CD4-positive, alpha-beta T cell treated with Interleukin-10 for 1 hour (primary cell): Measurements from ENCODE around the gene PPP2R2D.

Experiments used
- DNase-seq: peaks from one replicate; pipeline ENCODE4 v3.0.0-alpha.2; 2020

Gene PPP2R2D

DNA sequence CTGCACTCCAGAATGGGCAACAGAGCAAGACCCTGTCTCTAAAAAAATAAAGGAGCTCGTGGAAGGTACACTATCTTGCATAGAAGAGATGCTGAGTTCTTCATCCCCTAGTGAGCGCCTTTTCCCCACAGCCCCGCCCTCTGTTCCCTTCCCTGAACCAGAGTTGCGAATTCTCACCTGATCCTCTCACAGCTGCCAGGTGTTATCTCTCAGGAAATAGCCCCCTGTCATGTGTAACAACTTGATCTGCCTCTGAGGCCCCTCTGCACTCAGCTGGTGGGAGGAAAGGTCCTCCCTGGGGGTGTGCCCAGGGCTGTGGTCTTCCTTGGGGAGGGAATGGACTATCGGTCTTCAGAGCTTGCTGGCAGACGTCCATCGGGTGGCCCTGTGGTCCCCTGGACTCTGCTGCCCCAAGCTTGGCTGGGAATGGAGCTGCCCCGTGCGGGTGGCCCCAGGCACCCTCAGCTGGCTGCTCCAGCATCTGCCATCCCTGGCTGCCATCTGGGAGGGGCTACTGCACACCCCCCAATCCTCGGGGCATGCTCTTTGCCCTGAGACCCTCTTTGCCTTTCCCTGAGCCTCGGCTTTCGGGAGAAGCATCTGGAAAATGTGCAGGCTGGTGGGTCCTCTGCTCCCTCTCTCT lies 102.6 kb downstream of the PPP2R2D start:
- no peak for DNase-seq

DNA sequence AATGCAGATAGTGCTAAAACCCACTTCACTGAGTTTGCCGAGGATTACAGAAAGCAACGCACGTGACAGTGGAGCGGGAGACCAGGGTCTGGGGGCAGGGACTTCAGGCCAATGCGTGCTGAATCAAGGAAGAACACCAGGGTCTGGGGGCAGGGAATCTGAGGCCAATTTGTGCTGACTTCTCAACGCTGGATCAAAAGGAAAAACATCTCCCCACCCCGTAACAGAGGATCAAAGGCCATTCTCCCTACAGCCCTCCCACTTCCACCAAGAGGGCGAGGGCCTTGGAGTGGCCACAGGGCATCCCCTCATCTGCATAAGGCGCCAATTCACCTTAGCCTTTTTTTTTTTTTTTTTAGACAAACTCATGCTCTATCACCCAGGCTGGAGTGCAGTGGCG lies 103.2 kb downstream of the PPP2R2D start:
- DNase-seq = no peak

DNA sequence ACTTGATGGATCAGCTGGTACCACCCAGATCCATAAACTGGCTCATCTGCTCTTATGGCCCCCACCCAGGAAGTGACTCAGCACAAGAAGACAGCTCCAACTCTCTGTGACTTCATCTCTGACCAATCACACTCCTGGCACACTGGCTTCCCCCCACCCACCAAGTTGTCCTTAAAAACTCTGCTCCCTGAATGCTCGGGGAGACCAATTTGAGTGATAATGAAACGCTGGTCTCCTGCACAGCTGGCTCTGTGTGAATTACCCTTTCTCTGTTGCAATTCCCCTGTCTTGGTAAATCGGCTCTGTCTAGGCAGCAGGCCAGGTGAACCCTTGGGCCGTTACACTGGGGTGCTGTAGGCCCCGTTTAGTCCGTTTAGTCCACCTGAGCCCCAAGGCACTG lies 104.3 kb downstream of the PPP2R2D start:
- DNase-seq = no peak

DNA sequence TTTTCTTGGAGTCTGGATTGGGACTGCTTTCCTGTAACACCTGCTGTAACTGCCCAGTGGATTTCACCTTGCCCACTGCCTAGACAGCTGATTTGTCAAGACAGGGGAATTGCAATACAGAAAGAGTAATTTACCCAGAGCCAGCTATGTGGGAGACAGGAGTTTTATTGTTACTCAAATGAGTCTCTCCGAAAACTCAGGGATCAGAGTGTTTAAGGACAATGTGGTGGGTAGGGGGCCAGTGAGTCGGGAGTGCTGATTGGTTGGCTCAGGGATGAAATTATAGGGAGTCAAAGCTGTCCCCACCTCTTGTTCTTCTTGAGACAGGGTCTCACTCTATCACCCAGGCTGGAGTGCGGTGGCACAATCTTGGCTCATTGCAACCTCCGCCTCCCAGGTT lies 106.2 kb downstream of the PPP2R2D start:
- DNase-seq = no peak

DNA sequence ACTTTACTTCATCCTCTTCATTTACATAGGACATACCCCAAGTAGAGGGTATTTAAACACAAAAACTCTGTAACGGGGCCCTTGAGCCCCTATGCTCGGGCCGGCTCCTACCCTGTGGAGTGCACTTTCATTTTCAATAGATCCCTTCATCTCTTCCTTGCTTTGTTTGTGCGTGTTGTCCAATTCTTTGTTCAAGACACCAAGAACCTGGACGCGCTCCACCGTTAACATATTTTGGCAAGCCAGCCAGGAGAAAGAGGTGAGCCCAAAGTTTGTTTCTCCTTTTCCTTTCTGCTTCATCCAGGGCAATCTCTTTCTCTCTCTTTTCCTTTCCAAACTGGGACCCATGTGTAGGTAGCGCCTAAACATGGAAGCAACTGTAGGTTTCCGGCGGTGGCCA lies 106.9 kb downstream of the PPP2R2D start:
- DNase-seq = no peak
